CD4-positive, alpha-beta T cell treated with Interleukin-6 at 100 ng/mL for 8 hours (primary cell): ENCODE results near the gene CRYGS.
"Not testable (repeated sequence)": the region's sequence is repeated elsewhere in the genome, so short reads cannot be mapped to it uniquely, and the experiment has no call there.

Experiments used
- DNase-seq: peaks from one replicate; pipeline ENCODE4 v3.0.0-alpha.2; 2020; ENCODE audit warnings: mixed read lengths, low spot score

The CRYGS gene

GRCh38 chr3:186552408-186553031 lies 8.3 kb upstream of the CRYGS start:
- no peak for DNase-seq

GRCh38 chr3:186551387-186551786 lies 7.2 kb upstream of the CRYGS start:
- DNase-seq, result no peak

GRCh38 chr3:186549497-186549896 lies 5.3 kb upstream of the CRYGS start:
- no peak for DNase-seq

- DNase-seq, result no peak
Observed at GRCh38 chr3:186540835-186541226, 3.3 kb downstream of the CRYGS start.

- DNase-seq, result peak; percentile 84
Observed at GRCh38 chr3:186540221-186540834, 3.9 kb downstream of the CRYGS start.

GRCh38 chr3:186538779-186539178 lies 5.4 kb downstream of the CRYGS start:
- no peak for DNase-seq

- no peak for DNase-seq
Observed at GRCh38 chr3:186536883-186537844, 7.0 kb downstream of the CRYGS start.

GRCh38 chr3:186534113-186534669 lies 10.0 kb downstream of the CRYGS start:
- peak; percentile 38 for DNase-seq

GRCh38 chr3:186532598-186533072 lies 11.5 kb downstream of the CRYGS start:
- DNase-seq, result no peak

GRCh38 chr3:186531694-186532093 lies 12.5 kb downstream of the CRYGS start:
- DNase-seq, result not testable (repeated sequence)

GRCh38 chr3:186530415-186530814 lies 13.8 kb downstream of the CRYGS start:
- DNase-seq, result no peak

- no peak for DNase-seq
Observed at GRCh38 chr3:186529201-186529999, 14.8 kb downstream of the CRYGS start.

GRCh38 chr3:186526256-186526606 lies 17.9 kb downstream of the CRYGS start:
- DNase-seq, result no peak

- no peak for DNase-seq
Observed at GRCh38 chr3:186525369-186526255, 18.6 kb downstream of the CRYGS start.

GRCh38 chr3:186524616-186525015 lies 19.6 kb downstream of the CRYGS start:
- DNase-seq, result no peak

GRCh38 chr3:186523434-186523833 lies 20.7 kb downstream of the CRYGS start:
- no peak for DNase-seq

GRCh38 chr3:186523022-186523421 lies 21.2 kb downstream of the CRYGS start:
- no peak for DNase-seq

GRCh38 chr3:186520957-186521842 lies 23.0 kb downstream of the CRYGS start:
- no peak for DNase-seq

GRCh38 chr3:186520431-186520830 lies 23.7 kb downstream of the CRYGS start:
- DNase-seq, result no peak
